ENCODE measurements around the gene BMPER.

DNA sequence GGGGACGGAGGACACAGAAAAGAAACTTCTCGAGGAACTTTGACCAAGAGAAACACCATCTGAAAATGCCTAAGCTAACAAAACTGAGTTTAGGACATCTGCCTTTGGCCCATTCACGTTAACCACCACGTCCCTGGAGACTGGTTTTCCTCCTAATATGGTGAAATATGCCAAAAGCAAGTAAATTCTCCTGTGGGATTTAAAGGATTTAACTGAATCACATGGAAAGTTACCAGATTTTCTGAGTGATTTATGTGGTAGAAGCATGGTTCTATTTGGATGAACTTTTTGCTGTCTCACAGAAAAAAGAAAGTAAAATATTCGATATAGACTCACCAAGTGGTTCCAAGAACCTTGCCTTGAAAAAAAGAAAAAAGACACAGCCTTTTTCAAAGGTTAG, 30.4 kb upstream of the BMPER start:
- TF ChIP-seq, protein P1, sequence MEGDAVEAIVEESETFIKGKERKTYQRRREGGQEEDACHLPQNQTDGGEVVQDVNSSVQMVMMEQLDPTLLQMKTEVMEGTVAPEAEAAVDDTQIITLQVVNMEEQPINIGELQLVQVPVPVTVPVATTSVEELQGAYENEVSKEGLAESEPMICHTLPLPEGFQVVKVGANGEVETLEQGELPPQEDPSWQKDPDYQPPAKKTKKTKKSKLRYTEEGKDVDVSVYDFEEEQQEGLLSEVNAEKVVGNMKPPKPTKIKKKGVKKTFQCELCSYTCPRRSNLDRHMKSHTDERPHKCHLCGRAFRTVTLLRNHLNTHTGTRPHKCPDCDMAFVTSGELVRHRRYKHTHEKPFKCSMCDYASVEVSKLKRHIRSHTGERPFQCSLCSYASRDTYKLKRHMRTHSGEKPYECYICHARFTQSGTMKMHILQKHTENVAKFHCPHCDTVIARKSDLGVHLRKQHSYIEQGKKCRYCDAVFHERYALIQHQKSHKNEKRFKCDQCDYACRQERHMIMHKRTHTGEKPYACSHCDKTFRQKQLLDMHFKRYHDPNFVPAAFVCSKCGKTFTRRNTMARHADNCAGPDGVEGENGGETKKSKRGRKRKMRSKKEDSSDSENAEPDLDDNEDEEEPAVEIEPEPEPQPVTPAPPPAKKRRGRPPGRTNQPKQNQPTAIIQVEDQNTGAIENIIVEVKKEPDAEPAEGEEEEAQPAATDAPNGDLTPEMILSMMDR (IDR thresholded peaks at IDR 0.05; ENCODE audit: poor library complexity, severe bottlenecking): no peak
- TF ChIP-seq TAF1 (IDR thresholded peaks at IDR 0.05; ENCODE audit: low read depth): no peak

All from neural cell (in vitro differentiated cells).